Measurements from ENCODE around the gene OR2A25. TPM values are rescaled to one million over a fixed set of nuclear protein-coding genes. Genes with fewer than 3 reads are reported as not detected.

OR2A25 gene
- total and polyA plus RNA-seq, 4 donors = not detected

DNA sequence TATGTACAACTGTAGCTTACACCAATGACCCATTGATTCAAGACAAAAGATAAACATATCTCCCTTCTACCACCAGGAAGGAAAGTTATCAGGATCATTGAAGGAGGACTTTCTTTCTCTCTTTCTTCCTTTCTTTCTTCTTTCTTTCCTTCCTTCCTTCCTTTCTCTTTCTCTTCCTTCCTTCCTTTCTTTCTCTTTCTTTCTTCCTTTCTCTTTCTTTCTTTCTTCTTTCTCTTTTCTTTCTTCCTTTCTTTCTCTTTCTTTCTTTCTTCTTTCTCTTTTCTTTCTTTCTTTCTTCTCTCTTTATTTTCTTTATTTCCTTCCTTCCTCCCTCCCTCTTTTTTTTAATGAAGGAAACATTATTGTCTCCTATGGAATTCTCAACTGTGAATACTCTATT, 29.2 kb downstream of the OR2A25 start:
- H3K4me1 ChIP-seq (ENCODE audit: control insufficient read depth in 4 of 4, insufficient read depth in 4 of 4, low read length in 3 of 4) = no peaks in the 10 kb centered on the region
- no peaks in the 10 kb centered on the region for H3K36me3 ChIP-seq (ENCODE audit: control insufficient read depth in 4 of 4, insufficient read depth in 3 of 4, low read depth in 1 of 4, low read length in 3 of 4)
- no peak overlapping the region for H3K27ac ChIP-seq (ENCODE audit: low read depth in 1 of 2, low read length in 2 of 2)
- DNase-seq (ENCODE audit: low spot score) = no peak
- no peak for TF ChIP-seq HNF4G (IDR thresholded peaks at IDR 0.05)
- no peak for TF ChIP-seq RAD21 (IDR thresholded peaks at IDR 0.05)
- TF ChIP-seq NR2F2 (IDR thresholded peaks at IDR 0.05) = no peak
- no peak for TF ChIP-seq SP1 (IDR thresholded peaks at IDR 0.05)
- TF ChIP-seq FOXA2 (IDR thresholded peaks at IDR 0.05) = no peak
- TF ChIP-seq, protein P1, sequence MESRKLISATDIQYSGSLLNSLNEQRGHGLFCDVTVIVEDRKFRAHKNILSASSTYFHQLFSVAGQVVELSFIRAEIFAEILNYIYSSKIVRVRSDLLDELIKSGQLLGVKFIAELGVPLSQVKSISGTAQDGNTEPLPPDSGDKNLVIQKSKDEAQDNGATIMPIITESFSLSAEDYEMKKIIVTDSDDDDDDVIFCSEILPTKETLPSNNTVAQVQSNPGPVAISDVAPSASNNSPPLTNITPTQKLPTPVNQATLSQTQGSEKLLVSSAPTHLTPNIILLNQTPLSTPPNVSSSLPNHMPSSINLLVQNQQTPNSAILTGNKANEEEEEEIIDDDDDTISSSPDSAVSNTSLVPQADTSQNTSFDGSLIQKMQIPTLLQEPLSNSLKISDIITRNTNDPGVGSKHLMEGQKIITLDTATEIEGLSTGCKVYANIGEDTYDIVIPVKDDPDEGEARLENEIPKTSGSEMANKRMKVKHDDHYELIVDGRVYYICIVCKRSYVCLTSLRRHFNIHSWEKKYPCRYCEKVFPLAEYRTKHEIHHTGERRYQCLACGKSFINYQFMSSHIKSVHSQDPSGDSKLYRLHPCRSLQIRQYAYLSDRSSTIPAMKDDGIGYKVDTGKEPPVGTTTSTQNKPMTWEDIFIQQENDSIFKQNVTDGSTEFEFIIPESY (IDR thresholded peaks at IDR 0.05) = no peak
- H3K9me3 ChIP-seq (ENCODE audit: control insufficient read depth in 4 of 4, low read length in 3 of 4) = no peaks in the 10 kb centered on the region
- no peak overlapping the region for H3K9ac ChIP-seq (ENCODE audit: low read depth in 1 of 2, low read length in 2 of 2)
- no peak overlapping the region for H3K4me3 ChIP-seq (ENCODE audit: low read depth in 1 of 3, low read length in 3 of 3)
- no peaks in the 10 kb centered on the region for H3K27me3 ChIP-seq (ENCODE audit: control insufficient read depth in 4 of 4, insufficient read depth in 4 of 4, low read length in 3 of 4)

DNA sequence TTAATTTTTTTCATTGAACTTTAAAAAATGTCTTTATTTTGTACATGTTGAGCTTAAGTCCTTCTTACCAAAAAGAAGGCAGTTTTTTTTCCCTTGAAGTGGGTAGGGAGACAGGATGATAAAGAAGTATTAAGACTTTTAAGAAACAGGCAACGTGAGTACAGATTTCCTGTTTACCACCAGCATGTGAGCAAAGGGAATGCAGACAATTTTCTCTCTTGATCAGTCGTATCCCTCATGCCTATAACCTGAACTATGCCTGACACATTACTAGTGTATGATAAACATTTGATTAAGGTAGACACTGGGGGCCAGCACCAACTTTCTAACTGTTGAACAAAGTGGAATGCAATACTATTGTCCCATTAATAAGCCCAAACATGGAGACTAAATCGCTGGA, 31.0 kb downstream of the OR2A25 start:
- H3K4me3 ChIP-seq (ENCODE audit: low read depth in 1 of 3, low read length in 3 of 3) = no peak overlapping the region
- TF ChIP-seq GABPA (IDR thresholded peaks at IDR 0.05 in 1 of 2, conservative IDR thresholded peaks at IDR 0.05 in 1 of 2) (no peak), EGR1 (IDR thresholded peaks at IDR 0.05; ENCODE audit: low read depth in 2 of 2) (no peak), YY1 (IDR thresholded peaks at IDR 0.05) (no peak), TAF1 (conservative IDR thresholded peaks at IDR 0.05) (no peak), SP1 (IDR thresholded peaks at IDR 0.05) (no peak), FOXA2 (IDR thresholded peaks at IDR 0.05) (no peak), HNF4G (IDR thresholded peaks at IDR 0.05) (no peak), JUND (IDR thresholded peaks at IDR 0.05) (no peak), FOXA1 (IDR thresholded peaks at IDR 0.05) (no peak)
- TF ChIP-seq, protein P2, sequence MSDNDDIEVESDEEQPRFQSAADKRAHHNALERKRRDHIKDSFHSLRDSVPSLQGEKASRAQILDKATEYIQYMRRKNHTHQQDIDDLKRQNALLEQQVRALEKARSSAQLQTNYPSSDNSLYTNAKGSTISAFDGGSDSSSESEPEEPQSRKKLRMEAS (IDR thresholded peaks at IDR 0.05) = no peak
- TF ChIP-seq, protein P3, sequence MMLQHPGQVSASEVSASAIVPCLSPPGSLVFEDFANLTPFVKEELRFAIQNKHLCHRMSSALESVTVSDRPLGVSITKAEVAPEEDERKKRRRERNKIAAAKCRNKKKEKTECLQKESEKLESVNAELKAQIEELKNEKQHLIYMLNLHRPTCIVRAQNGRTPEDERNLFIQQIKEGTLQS (IDR thresholded peaks at IDR 0.05) = no peak
- TF ChIP-seq, protein P4, sequence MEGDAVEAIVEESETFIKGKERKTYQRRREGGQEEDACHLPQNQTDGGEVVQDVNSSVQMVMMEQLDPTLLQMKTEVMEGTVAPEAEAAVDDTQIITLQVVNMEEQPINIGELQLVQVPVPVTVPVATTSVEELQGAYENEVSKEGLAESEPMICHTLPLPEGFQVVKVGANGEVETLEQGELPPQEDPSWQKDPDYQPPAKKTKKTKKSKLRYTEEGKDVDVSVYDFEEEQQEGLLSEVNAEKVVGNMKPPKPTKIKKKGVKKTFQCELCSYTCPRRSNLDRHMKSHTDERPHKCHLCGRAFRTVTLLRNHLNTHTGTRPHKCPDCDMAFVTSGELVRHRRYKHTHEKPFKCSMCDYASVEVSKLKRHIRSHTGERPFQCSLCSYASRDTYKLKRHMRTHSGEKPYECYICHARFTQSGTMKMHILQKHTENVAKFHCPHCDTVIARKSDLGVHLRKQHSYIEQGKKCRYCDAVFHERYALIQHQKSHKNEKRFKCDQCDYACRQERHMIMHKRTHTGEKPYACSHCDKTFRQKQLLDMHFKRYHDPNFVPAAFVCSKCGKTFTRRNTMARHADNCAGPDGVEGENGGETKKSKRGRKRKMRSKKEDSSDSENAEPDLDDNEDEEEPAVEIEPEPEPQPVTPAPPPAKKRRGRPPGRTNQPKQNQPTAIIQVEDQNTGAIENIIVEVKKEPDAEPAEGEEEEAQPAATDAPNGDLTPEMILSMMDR (IDR thresholded peaks at IDR 0.05; ENCODE audit: low read depth, low read length, missing input control) = no peak
- TF ChIP-seq, protein P5, sequence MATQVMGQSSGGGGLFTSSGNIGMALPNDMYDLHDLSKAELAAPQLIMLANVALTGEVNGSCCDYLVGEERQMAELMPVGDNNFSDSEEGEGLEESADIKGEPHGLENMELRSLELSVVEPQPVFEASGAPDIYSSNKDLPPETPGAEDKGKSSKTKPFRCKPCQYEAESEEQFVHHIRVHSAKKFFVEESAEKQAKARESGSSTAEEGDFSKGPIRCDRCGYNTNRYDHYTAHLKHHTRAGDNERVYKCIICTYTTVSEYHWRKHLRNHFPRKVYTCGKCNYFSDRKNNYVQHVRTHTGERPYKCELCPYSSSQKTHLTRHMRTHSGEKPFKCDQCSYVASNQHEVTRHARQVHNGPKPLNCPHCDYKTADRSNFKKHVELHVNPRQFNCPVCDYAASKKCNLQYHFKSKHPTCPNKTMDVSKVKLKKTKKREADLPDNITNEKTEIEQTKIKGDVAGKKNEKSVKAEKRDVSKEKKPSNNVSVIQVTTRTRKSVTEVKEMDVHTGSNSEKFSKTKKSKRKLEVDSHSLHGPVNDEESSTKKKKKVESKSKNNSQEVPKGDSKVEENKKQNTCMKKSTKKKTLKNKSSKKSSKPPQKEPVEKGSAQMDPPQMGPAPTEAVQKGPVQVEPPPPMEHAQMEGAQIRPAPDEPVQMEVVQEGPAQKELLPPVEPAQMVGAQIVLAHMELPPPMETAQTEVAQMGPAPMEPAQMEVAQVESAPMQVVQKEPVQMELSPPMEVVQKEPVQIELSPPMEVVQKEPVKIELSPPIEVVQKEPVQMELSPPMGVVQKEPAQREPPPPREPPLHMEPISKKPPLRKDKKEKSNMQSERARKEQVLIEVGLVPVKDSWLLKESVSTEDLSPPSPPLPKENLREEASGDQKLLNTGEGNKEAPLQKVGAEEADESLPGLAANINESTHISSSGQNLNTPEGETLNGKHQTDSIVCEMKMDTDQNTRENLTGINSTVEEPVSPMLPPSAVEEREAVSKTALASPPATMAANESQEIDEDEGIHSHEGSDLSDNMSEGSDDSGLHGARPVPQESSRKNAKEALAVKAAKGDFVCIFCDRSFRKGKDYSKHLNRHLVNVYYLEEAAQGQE (IDR thresholded peaks at IDR 0.05) = no peak
- H3K27ac ChIP-seq (ENCODE audit: low read depth in 1 of 2, low read length in 2 of 2) = no peak overlapping the region
- no peaks in the 10 kb centered on the region for H3K4me1 ChIP-seq (ENCODE audit: control insufficient read depth in 4 of 4, insufficient read depth in 4 of 4, low read length in 3 of 4)
- H3K9me3 ChIP-seq (ENCODE audit: control insufficient read depth in 4 of 4, low read length in 3 of 4) = no peaks in the 10 kb centered on the region
- no peaks in the 10 kb centered on the region for H3K36me3 ChIP-seq (ENCODE audit: control insufficient read depth in 4 of 4, insufficient read depth in 3 of 4, low read depth in 1 of 4, low read length in 3 of 4)
- no peaks in the 10 kb centered on the region for H3K27me3 ChIP-seq (ENCODE audit: control insufficient read depth in 4 of 4, insufficient read depth in 4 of 4, low read length in 3 of 4)
- no peak for DNase-seq (ENCODE audit: low spot score)
- 53% methylated on average over 3 of the region's 3 CpGs for WGBS
- H3K9ac ChIP-seq (ENCODE audit: low read depth in 1 of 2, low read length in 2 of 2) = no peak overlapping the region
